GM21737 (cell line): Measurements from ENCODE around the gene EPHB6.

ENCODE experiments used
- ATAC-seq: cut with Tn5 transposase; IDR thresholded peaks from one replicate; pipeline ENCODE4 v1.9.1; 2021; ENCODE audit warnings: mild to moderate bottlenecking, moderate library complexity; ENCODE audit not compliant: unreplicated experiment

The EPHB6 gene

DNA sequence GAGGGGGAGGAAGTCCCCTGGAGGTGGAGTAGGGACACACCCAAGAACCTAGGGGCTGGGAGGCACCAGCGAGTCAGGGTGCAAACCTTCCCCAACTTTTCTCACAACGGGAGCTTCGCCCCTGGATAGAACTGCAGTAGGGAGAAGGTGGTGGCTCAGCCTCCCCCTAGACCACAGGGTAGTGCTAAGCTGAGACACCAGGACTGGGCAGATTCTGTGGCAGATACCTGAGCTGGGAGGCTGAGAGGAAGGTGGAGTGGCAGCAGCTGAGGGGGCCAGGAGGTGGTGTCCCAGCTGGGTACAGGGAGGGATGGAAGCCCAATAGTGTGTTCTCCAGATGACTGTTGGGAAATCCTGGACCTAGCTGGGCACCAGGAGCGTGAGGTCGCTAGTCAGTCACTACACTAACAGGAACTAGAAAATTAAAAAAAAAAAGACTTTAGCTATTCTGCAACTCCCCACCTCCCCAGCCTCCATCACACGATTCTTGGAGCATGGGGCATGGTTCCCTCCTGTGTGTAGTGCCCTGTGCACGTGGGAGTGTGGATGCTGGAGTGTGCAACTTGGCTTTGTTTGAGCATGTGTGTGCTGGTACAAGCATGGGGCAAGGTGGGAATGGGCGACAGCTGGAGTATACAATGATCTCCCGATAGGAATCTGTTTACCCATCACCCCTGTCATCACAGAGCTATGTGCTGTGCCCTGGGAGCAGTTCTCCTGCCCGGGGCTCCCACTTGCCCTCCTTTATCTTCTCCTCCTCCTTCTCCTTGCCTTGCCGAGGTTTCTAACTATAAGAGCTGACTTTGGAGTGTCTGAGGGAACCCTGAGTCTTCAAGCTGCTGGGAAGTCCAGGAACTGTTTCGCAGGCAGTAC is 39.5 kb downstream of the EPHB6 start:
- no peak for ATAC-seq

DNA sequence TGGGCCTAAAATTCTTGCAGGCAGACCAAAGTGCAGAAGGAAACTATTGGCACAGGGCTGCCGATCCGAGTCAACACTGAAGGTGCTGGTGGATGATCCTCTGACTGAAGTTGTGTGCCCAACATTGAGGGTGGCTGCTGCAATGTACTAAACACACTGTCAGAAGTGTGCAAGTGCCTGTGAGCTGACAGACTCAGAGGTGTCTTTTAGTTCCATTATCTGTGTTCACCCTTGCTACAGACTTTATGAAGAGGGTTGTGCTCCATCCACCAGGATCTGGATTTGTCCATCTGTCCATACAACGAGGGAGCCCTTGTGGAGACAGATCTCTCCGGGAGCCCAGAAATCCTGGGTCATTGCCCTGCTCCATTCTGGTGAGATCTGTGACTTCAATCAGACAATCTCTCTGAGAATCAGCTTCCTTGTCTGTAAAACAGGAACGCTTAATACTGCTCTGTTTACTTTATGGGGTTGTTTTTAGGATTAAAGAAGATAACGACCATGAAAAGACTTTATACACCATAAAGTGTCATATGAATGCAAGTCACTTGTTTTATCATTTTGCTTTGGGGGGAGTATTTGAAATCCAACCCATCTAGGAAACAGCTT is 40.2 kb downstream of the EPHB6 start:
- no peak for ATAC-seq

DNA sequence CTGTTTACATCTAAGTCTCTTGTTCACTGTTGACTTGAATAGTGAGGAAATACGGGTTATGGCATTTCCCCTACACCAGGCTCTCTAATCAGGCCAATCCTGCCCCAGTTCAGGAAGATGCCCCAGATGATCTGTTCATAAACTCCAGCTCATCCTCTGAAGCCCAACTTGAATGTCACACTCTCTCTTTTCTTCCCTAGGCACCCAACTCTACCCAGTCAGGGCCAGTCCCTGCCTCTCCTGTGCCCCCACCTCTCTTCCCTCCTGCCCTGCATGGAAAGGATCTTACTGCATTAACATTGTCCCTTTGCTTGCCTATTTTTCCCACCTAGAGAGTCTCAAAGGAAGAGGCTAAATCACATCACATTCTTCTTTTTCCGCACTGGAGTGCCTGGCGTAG is 41.3 kb downstream of the EPHB6 start:
- no peak for ATAC-seq

DNA sequence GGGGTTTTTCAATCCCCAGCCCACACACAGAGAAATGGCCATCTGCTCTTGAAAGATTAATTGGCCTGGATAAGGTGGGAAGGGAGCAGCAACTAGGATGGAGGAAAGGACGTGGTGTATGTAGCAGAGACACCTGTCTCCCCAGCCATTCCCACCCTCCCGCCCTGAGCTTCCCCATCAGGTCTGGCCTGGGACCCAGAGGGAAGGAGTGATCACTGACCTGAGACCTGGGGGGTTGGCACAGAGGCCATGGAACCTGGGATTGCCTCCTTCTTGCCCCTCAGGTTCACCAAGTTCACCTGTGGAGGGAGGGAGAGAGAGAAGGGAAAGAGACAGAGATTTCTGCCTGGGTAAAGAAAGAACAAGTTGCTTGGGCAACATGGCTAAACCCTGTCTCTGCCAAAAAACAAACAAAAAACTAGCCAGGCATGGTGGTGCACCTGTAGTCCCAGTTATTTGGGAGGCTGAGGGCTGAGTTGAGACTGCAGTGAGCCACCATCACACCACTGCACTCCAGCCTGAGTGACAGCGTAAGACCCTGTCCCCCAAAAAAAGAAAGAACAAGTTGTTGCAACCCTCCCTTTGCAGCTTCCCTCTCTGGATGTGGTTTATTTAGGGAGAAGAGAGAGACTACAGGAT is 42.0 kb downstream of the EPHB6 start:
- ATAC-seq: no peak

DNA sequence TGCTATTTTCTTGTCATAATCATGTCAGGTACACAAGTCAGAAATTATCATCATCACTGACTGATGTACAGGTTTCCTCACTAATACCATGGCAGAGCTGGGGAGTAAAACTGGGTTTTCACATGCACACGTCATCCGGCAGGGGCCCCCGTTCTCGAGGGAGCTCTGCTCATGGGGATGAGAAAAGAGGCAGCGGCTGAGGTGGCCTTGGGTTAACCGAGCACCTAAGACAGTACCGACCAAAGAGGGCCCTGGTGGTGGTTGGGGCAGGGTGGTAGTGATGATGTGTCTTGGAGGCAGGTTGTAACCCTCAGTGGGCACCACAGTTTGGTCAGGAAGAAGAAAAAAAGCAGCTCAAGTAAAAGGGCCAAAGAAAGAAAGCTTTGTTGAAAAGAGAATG is 42.8 kb downstream of the EPHB6 start:
- no peak for ATAC-seq

DNA sequence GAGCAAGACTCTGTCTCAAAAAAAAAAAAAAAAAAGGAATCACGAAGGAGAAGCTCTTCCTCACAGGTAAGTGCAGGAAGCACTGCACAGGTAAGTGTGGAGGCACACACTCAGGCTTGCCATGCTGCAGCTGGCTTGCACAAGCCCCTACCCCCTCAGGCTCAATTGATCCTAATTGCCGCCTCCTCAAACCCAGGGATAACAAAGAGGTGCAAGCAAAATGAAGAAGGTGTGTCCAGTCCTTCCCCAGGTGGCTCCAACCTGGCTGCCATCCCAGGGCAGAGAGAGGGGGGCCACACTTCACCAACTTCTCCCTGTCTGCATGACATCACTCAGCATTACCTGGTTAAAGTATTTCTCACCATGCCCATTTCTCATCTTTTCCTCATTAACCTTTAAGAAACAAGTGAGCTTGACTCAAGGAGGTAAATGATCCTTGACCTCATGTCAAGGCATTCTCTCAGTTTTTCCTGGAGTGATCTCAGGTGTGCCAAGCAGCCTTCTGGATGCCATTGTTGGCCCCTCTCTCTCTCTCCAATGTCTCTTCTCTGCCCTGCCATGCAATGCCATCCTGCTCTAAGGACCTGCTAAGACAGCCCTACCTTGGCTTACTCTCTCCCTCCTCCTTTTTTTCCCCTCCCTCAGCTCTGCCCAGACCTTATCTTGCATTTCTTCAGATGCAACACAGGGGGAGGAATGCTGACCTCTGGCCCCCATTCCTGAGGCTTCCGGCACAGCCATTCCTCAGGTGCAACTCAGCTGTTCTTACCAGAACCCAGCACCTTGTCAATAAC is 43.7 kb downstream of the EPHB6 start:
- no peak for ATAC-seq

DNA sequence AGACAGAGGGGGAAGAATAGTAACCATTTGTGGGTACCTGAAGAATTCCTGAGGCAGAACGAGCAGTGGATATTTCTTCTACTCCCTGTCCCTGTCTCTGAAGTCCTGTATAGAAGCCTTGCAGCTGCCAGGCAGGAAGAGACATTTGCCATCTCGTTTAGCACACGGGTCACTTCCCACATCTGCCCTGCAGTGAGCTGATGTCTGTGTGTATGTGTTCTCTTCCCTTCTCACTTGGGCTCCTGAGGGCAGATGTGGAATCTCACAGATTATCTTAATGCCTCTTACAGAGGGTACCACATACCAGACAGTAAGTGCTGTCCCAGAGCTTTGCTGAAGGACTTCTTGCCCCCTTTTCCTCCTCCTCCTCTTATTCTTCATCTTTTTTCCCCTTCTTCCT is 44.8 kb downstream of the EPHB6 start:
- no peak for ATAC-seq

DNA sequence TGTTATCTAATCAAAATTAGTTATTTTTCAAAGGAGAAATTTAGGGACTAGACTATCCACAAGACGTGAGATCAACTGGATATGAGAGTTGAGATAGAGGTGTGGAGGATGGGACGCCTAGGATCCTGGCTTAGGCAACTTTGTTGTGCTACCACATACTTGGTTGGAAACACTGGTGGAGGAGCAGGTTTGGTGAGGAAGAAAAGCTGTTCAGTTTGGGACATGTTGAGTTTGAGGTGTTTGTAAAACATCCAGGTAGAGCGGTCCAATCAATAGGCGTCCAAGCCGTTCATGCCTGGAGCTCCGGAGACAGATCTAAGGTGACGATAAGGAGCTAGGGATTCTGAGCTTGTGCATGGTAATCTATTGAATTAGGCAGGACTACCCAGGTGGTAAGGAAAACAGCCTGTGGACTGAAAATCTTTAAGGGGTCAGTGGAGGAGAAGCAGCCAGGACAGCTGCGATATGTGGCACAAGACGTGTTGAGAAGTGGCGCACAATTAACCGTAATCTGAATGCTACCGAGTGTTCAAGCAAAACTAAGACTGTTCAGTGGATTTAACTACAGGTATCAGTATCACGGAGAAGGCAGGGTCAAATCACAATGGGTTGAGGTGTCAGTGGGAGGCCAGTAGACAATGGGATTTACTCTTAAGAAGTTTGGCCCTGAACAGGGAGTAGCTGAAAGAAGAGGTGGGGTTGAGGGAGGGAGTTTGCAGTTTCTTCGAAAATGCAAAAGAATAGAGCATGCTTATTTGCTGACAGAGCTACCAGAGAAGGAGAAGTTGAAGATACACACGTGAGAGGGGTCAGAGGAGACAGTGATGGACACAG is 46.8 kb downstream of the EPHB6 start:
- ATAC-seq: no peak

DNA sequence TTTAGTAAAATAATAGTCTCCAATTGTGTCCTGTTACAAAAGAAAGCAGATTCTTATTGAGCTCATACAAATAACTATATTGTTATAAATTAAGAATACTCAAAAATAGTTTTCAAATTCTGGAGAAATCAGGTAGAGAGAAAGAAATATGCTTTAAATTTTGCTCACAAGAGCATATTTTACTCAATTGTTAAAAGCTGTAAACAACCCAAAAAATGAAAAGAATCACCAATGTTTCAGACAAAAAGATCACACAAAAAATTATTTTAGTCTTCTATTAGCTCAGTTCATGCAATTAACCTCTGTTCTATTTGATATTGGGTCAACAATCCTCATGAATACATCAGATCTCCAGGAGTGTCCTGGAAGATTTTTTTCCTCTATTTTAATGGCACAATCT is 49.3 kb downstream of the EPHB6 start:
- ATAC-seq: no peak

DNA sequence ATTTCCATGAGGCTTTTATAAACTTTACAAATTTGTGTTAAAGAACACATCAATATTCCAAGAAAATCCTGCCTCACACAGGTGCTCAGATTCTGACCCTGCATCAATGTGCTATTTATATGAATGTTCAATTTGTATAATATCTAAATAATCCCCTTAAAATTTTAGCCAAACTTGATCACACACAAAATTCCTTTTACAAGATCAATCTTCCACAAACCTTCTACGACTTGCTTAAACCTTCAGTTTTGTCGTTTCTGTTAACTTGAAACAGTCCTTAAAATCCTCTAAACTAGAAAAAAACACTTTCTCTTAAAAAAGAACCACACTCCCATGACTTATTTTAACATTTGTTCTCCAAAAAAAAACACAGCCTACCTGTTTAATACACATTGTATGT is 50.9 kb downstream of the EPHB6 start:
- ATAC-seq: no peak

DNA sequence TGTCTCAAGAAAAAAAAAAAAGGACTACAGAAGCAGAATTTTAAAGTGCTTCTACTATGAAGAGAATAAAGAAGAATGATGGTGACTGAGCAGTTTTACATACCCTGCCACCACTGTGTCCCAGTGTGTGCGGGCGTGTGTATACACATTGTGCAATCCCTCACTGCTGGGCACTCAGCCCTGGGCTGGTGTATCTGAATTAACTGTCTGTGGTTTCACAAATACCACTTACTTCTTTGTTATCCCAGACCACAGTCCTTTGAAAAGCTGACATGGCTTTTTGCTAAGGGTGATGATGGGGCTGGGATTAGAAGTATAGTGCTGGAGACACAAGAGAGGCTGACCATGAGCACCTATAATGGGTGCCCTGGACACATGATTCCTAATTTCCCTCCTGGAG is 51.8 kb downstream of the EPHB6 start:
- ATAC-seq: no peak

DNA sequence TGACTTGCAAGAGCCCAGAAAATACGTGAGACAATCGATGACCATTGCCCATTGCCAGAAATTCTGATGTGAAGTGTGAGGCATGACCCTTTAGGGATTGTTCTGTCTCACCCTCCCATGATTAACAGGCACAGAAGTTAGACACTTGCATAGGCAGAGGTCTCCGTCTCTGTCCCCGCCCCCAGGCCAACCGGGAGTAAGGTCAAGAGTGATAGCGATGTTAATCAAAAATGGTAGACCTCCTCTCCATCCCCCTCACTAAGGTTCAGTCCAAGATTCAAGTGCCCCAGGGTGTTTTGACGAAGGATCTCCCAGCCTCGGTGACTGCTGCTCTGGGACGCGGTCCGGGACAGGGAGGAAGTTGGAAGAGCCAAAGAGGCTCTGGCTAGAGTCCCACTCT is 53.4 kb downstream of the EPHB6 start:
- no peak for ATAC-seq

DNA sequence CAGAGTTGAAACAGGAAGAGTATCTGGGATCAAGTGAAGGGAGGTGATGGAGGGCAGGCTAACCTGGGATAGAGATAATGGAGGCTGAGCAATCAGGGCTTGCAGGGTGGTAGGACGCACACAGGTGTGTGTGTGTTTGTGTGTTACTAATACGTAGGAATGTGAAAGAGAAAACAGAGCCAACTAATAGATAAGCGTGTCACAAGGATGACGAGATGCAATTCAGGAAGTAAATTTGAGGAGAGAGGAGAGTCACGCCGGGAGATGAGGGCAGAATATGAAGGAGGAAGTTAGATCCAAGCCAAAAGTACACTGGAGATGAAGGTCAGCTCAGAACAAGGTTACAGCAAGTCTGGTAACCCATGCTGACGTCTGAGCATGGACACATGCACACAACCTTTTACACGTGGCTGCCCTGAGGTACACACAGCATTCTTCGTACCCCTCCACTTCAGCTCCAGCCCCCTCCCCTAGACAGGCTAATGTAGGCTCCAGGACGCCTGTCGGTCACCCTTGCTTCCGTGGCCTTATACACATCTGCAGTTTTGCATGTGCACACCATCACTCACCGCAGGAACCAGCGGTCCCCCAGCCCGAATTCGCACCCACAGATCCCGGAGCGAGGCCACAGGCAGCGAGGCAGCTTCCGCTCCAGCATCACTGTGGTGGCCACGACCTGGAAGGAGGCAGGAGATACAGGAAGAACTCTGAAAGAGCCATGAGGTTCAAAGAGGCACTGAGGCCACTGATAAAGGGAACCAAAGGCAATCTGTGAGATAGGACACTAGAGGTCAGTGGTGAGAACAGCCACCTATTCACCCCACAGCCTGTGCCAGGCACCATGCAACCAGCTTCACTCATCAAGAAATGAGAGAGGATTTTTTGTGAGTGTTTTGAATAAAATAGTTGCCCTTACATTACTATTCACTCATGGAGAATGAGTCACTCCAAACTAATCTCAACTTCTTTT is 54.3 kb downstream of the EPHB6 start:
- ATAC-seq: no peak

DNA sequence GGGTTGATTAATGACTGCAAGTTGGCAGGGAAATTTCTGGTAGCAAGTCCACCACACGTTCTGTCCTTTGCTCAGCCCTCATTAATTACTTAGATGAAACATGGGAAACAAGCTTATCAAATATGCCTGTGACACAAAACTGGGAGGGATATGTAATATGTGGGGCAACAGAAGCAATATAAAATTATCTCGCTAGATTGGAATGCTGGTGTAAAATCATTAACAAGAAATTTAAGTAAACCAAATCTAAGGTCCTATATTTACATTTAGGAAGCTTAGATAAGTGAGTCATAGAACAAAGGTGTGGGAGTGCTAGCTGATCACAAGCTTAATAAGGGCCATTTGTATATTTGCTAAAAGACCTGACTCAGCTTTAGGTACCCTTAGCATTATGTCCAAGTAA is 55.2 kb downstream of the EPHB6 start:
- no peak for ATAC-seq

DNA sequence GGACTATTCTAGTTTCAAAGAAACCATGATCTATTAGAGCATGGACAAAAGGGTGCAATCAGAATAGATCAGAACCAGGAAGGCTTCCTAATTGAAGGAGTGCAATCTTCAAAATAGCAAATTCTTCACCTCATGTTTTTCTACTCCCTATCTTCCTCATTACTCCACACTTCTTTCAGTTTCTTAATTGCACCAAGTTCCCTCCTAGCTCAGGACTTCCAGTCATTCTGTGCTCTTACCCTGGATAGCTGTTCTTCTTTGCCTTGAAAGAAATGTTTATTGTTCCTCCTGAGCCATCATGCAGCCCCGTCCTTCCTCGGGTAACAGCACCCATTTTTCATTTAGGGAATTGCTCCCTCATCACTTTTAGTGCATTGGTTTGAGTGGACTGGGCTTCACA is 55.6 kb downstream of the EPHB6 start:
- ATAC-seq: no peak

DNA sequence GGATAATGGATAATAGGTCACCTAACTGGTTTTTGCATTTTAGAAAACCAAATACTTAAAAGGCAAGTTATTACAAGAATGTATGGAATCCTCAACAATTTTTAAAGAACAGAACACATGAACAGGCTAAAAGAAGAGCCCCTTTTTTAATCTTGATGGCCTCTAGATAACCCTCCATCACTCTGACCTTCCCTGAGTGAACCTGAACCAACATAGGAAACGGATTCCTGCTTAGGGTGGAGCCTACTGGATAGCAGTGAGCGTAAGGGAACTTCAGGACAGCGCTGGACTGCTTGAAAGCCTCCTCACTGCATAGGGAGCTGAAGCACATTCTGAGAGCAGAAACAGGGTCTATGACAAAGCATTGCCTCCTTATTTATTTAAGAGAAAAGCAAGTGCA is 58.2 kb downstream of the EPHB6 start:
- ATAC-seq: no peak

DNA sequence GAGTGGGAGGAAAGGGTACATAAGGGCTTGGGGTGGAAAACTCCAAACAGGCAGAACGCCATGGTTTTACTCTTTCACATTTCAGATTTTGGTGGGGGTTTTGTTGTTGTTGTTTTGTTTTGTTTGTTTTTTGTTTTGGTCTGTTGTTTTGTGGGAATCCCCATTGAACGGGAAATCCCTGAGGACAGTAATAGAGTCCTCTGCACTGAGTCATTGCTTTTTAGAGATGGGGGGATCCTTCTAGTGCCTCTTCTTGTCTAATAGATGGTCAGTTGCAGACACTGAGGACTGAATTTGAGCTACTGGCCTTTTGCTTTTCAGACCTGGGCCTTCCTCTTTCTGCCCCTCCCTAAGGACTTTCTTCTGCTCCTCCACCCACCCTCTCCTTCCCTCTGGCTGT is 58.7 kb downstream of the EPHB6 start:
- no peak for ATAC-seq

DNA sequence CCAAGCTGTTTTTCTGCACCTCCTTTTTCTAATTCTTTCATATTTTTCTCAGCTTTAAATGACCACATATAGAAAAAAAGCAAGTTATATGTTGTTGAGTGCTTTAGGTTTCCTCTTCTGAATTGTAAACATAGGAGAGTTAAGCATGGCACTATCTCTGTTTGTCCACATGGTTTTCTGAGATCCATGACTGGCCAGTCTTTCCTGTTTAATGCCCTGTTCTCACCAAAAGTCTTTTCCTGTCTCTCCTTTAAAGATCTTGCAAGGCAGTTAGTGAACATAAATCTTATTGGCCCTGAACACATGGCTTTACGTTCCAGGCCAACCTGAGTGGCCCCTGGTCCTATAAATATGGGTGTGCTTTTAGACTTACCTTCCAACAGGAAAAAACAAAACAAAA is 59.2 kb downstream of the EPHB6 start:
- no peak for ATAC-seq

DNA sequence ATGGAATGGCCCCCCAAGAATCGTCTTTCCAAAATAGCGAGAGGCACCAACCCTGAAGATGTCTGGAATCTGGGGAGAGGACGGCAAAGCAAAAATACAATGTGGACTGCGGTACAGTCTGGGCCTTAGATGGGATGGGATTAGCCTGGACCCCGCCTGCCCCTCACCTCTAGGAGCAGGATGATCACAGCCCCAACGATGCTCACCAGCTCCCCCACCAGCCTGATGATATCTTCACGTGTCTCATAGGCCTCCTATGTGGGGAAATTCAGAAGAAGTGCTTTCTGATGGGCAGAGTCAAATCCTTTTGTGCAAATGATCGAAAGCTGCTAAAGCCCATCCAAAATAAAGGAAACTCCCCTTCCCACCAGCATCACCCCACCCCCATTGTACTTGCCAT is 60.4 kb downstream of the EPHB6 start:
- ATAC-seq: no peak
